Activated CD8-positive, alpha-beta memory T cell treated with anti-CD3 and anti-CD28 coated beads for 48 hours (primary cell): ENCODE results near the gene GRAMD2B.
"Not testable (repeated sequence)": the region's sequence is repeated elsewhere in the genome, so short reads cannot be mapped to it uniquely, and the experiment has no call there.

ENCODE experiments used
- DNase-seq, 3 experiments: peaks; one replicate each; pipeline ENCODE4 v3.0.0-alpha.2; 2020; ENCODE audit warnings: low read depth in 2 of 3, low spot score in 2 of 3

Gene GRAMD2B

DNA sequence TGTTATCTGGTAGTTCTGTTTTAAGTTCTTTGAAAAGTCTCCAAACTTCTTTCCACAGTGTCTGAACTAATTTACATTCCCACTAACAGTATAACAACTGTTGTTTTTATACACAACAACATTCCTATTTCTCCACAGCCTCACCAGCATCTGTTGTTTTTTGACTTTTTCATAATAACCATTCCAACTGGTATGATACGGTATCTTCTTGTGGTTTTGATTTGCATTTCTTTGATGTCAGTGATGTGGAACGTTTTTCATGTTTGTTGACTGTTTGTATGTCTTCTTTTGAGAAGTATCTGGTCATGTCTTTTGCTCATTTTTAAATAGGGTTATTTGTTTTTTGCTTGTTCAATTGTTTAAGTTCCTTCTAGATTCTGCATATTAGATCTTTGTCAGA is 12.6 kb upstream of the GRAMD2B start:
- no peak for DNase-seq

DNA sequence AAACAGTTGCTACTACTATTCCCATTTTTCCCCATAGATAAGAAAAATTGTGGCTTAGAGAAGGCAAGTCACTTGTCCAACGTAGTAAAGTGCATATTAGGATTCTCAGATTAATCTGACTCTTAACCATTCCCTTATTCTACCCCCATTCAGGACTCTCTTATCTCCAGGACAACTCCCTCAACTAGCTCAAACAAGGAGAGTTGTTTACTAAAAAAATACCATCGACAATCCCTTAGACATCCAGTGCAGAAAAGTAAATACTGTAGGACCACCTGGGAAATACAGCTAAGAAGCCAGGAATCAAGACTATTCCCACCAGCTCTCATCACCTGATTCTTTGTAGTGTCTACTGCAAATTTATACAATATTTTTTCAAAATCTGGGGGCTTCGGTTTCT is 9.4 kb upstream of the GRAMD2B start:
- no peak for DNase-seq

DNA sequence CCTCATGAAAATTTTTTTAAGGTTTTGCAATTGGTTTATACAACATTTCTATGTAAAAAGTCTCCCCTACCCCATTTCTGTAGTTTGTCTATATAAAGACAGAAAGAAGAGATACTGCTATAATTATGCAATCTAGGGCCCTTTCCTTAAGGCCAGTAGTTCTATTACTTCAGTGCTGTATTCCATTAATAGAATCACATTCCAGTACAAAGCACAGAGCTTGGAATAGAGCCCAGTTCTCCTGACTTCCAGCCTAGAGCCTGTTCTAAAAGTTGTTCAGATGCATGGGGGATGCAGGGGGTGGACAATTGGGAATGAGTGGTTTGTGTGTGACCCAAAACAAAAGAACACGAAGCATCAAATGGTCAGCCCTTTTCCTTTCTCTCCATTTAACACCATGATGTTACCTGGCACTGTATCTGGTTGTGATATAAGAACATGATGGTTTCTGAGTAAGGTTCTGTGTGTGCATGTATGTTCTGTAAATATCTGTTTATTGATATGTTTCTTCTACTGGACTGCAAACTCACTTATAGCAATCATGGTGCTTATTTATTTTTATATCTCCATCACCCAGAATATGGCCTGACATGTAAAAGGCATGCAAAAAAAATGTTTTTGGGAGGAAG is 8.2 kb upstream of the GRAMD2B start:
- no peak for DNase-seq

DNA sequence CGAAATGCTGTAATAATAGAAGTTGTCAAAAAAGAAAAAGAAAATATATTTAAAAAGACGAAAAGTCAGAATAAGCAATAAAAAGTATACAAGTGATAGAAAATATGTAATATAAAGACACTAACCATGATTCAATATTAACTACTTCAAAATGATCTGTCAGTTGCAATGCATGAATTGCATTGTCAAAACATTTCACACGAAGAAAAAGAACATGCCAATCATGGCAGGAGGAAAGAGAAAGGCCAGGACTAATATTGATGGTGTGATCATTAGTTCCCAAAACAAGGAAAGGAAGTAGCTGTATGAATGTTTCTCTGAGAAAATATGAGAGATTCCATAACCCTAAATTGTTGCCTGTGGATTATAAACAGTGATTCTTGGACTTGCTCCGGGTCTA is 7.4 kb upstream of the GRAMD2B start:
- no peak for DNase-seq

DNA sequence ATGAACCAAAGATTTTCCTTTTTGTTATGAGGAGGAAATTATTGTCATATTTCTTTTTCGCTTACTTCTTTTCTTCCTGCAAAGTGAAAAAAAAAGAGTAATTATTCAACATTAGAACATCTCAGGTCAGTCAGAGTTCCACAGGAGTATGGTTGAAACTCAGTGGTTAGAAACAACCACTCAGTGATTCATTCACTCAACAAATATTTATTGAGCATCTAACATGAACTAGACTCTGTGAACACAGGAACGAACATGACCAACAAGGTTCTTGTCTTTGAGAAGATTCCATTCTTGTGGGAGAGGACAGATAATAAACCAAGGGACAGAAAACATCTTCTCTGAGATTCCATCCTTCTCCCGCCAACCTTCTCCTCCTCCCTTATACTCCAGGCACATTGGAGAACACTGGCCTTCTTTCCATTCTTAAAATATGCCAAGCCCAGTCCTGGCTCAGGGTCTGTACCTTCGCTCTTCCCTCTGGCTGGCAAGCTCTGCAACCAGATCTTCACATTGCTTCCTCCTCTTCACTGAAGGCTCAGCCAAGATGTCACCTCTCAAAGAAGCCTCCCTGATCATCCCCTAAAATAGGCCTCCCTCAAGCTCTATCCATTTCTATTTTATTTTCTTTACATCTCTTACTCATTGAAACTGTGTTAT is 6.8 kb upstream of the GRAMD2B start:
- DNase-seq, result no peak

DNA sequence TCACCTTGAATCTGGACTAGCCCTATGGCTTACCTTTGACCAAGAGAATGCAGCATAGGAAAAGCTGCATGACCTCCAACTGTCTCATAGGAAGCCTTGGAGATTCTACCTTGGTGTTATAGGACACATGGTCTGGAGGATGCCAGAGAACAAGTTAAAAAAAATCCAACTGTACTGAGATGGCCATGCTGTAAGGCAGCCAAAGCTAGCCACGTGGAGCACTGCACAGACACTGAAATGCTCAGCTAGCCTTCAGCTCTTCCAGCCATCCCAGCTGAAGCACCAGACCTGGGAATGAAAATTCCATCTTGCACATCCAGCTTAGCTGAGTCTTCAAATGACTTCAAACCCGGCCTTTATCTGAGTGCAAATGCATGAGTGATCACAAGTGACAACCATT is 6.0 kb upstream of the GRAMD2B start:
- no peak for DNase-seq

DNA sequence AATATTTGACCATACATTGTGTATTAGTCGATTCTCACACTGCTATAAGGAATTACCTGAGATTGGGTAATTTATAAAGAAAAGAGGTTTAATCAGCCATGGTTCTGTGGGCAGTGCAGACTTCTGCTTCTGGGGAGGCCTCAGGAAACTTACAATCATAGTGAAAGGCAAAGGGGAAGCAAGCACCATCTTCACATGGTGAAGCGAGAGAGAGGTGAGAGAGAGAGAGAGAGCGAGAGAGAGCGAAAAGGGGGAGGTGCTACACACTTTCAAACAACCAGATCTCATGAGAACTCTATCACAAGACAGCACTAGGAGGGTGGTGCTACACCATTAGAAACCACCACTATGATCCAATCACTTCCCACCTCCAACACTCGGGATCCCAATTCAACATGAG is 4.1 kb upstream of the GRAMD2B start:
- no peak for DNase-seq

DNA sequence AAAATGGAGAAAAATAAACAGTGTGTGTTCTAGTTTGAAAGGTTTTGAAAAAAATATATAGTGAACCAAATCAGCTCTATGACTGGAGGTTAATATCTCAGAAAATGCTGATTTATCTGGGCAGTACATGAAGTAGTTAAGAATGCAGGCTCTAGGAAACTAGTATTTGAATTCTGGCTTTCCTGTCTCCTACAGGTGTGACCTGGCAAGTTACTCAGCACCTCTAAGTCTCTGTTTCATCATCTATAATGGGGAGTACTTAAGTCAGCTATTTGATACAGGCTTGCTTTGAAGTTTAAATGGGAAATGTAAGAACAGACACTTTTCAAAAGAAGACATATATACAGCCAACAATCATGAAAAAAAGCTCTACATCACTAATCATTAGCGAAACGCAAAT is 5.2 kb downstream of the GRAMD2B start:
- DNase-seq, result no peak

DNA sequence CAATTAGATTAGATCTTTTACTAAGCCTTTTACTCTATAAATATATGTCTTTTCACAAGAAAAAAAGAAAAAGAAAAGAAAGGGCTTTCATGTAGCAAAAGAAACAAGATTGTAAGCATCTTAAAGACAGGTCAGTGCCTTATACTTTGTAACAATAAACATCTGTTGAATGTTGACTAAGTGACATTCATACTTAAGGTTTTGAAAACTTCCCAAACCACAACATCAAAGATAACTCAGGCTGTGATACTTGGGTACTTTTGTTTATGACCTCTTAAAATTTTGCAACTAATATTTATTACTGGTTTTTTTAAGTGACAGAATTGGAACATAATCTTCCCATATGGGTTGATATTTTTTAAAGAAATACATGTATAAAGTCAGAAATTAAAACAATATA is 7.4 kb downstream of the GRAMD2B start:
- no peak for DNase-seq

DNA sequence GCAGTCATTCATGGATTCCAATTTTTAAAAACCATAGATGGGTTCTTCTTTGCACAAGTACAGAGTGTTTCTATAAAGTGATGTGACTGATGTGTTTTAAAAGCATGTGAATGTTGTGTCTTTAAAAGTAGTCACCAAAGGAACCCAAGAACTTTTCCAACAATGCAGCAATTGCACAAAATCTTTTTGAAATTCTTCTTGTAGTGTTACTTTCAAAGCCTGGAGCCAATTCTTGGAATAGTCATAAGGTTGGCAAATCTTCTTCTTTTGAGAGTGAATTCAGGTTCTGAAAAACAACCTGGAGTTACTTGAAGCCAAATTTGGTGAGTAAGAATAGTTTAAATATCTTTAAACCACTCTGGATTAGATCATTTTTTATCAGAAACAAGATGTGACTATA is 10.5 kb downstream of the GRAMD2B start:
- DNase-seq, result no peak

DNA sequence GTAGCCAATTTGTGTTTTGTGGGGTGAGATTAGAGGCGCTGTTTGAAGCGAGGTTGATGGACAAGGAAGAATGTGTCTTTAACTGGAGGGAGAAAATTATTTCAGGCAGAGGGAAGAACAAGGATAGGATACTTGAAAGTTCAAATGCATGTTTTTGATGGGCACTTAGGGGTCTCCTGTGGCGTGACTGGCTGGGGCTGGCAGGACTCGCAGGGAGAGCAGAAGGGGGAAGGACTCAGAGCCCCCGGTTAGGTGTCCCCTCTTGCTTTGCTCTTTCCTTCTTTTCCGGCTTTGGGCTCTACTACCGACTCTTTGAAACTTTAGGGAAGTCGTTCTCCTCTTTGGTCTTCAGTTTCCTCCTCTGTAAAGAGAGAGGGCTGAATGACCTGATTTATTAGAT is 12.1 kb downstream of the GRAMD2B start:
- DNase-seq, result no peak

DNA sequence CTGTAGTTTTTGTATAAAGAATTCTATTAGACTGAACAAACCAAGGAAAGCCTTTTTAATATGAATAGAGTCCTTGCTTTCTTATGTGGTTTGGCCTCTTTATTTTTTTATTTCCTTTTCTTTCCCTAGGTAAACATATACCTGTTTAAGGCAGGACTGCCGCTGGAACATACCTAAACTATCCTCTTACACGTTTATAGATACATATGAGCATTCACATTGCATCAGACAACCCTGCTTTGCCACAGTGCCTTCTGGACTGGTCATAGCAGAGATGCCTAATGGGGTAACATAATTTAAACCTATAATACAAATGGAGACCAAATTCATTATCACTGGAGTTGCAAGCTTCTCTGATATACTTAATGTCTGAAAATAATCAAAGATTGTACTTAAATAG is 12.5 kb downstream of the GRAMD2B start:
- no peak for DNase-seq

DNA sequence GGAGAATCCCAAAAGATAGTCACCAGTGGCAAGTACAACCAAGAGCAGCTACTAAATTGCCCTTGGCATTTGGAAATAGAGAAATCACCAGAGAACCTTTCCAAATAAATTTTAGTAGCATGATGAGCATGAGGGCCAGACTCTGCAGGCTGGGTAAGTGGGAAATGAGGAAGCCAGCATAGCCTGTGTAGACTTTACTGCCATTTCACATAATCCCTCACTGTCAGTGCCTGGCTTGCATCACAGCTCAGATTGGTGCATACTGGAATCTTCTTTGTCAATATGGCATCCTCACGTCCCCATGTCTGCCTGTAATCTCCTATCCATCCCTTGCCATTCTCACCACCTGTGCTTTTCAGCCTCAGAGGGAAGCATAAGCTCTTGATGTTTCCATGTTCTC is 14.5 kb downstream of the GRAMD2B start:
- no peak for DNase-seq

DNA sequence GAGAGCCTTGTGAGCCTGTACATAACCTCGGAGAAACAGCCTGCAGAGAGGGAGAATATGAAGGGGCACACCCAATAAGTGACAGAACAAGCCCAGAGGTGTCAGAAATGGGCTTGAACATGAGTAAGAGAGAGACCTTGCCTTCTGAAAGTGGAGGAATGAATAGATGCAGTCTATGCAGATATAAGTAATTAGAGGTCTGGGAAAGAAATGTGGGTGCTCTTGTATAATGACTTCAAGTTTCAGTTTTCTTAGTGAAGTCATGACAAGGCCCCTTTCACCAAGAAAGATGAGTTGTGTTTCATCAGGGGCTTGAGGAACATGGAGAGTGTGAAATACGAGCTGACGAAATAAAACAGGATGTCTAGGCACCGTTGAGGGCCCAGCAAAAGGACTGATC is 15.1 kb downstream of the GRAMD2B start:
- DNase-seq, result no peak

DNA sequence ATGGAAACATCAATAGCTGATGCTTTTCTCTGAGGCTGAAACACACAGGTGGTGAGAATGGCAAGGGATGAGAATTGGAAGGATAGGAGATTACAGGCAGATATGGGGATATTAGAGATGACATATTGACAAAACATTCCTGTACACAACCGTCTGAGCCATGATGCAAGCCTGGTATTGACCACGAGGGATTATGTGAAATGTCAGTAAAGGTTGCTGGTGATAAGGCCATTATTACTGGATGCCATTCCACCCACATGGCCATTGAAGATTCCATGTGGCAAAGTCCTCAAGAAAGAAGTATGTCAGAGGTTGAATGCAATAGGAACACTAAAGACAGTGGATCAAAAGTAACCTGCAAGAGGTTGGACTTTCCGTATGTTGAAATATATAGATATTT is 15.7 kb downstream of the GRAMD2B start:
- DNase-seq, result no peak

DNA sequence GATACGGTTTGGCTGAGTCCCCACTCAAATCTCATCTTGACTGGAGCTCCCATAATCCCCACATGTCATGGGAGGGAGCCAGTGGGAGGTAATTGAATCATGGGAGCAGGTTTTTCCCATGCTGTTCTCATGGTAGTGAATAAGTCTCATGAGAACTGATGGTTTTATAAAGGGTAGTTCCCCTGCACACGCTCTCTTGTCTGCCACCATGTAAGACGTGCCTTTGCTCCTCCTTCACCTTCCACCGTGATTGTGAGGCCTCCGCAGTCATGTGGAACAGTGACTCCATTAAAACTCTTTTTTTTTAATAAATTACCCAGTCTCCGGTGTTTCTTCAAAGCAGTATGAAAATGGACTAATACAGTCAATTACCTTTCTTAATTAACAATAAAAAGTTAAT is 16.5 kb downstream of the GRAMD2B start:
- not testable (repeated sequence) for DNase-seq

DNA sequence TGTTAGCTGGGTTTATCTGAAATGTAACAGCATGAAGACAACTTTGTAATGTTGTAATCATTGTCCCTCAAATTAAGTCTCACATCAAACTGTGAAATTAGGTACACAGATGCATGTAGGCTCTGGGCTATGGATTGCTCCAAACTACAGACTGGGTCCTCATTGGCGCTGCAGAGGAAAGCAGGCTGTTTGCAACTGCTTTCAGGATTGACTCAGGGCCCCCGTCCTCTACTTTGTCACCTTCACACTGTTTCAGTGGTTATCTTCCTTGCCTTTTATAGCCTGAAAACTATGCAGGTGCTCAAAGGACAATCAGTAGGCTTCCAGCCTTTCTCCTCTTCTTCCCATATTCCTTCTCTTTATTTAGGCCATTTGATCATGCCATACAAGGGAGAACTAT is 18.0 kb downstream of the GRAMD2B start:
- no peak for DNase-seq

DNA sequence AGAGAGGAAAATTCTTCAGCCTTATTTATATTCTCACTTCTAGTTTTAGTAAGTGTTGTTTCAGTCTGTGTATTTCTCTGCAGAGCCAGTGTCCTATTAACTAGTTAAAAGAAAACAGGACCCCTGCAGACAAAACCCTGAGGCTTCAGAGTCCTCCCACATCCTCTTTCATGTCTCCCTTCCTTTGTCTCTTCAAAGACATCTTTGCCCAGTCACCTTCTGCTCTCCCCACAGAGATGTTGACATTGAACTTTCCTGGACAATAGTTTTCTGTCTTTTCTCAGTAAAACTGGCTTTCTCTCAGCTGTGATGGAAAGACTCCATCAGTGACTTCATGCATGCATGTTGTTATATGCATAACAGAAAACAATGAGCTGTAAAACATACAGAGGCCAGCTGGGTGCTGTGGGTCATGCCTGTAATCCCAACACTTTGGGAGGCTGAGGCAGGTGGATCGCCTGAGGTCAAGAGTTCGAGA is 20.2 kb downstream of the GRAMD2B start:
- DNase-seq, result no peak

DNA sequence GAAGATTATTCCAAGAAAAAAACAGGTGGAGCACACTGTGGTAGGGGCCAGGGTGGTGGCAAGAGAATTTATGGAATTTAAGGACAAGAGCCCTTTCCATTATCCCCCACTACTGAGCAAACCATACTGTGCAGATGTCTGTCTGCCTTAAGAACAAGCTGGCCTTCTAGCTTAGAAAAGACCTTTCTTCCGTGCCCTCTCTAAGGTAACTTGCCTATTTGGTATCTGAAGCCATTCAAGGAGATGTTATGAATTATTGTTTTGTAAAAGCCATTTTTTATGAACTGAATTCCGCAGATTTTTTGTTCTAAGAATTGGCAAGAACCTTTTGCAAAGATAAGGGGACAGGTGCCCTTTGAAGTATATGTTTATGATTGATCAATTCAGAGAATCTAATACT is 20.9 kb downstream of the GRAMD2B start:
- no peak for DNase-seq

DNA sequence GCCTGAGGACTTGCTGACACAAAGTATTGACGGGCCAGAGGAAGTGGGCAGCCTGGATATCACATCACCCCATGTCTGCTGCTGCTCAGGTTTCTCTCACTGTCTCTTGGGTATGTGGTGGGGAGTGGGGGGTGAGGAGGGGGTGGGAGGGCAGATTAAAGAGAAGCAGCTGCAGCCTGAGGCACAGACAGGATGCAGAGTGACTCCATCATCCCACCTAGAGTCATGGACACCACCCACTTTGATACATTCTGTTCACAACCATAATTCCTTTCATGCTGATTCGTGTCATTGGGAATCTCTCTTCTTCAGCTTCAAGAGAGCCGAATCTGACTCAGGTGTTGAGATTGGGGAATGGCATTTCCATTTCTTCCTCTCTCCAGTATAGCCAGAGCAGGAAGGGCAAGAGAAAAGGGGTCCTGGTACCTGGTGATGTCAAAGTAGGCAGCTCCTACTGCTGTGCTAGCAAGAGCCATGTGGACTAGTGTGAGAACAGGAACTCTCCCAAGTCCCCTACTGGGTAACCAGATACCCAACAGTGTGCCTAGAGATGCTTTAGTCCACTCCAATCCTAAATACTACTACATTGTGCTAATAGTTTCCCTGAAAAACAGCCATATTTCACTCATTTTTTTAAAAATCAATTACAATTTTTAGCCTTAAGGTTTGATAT is 22.4 kb downstream of the GRAMD2B start:
- no peak for DNase-seq

DNA sequence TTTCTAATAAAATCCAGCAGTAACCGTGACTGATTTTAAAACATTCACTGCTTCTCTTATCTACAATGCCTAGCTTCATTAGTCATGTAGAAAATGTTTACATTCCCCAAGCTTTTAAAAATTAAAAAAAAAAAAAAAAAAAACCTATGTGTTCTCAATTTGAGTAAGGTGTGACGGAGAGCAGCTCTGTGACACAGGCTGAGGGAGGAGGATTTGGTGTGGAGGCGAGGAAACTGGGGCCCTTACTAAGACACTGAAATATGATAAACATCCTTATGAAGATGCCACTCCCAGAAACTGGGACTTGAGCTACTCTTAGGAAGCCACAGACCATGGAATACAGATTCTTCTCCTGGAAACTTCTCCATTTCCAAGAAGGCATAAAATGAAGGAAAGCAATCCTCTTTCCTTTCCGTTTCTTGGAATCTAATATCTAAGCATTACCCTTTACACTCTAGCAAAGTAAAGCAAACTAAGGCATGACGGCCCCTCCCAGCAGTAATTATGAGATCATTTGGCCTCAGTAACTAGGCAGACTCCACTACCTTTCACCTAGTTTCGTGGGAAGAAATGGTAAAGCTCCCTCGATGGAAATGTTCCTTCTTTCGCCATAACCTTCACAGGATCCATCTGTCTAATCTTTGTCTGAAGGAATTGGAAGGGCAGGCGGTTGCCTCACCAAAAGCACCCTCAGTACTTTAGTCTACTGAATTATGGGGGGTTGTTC is 23.5 kb downstream of the GRAMD2B start:
- DNase-seq, result no peak

DNA sequence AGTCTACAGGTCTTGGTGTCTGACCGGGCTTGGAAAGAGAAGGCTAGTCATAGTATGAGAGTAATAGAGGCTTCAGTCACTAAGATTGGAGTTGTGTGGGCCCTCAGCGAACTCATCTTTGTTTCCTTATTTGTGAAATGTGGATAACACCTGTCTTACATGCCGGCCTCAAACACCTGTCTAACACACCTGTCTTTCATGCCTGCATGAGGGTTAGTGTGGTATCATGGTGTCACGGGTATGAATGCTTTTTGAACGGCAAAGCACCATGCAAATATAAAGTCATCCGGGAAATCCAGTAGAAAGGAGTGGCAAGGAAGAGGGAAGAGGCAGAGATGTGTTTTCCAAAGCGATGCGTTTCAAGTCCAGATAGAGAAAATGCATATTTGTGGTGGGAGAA is 25.5 kb downstream of the GRAMD2B start:
- no peak for DNase-seq
